Mesenchymal stem cell (in vitro differentiated cells and primary cell): ENCODE data around the gene SRPK2.

Experiments
- DNase-seq: peaks from one replicate; pipeline ENCODE4 v3.0.0-alpha.2; 2013
- H2AFZ ChIP-seq: one replicate; pipeline ENCODE4 v1.6.1; 2013; ENCODE audit warnings: low read depth, mild to moderate bottlenecking, control low read depth, inconsistent platforms, low read length, moderate library complexity
- H2AK5ac ChIP-seq: 2 replicates; pipeline ENCODE4 v1.6.1; 2013; ENCODE audit warnings: low read length, moderate library complexity, mild to moderate bottlenecking, inconsistent platforms; ENCODE audit not compliant: severe bottlenecking
- H2BK120ac ChIP-seq: one replicate; pipeline ENCODE4 v1.6.1; 2013; ENCODE audit warnings: low read depth, mild to moderate bottlenecking, inconsistent platforms, low read length, moderate library complexity
- H2BK12ac ChIP-seq, 2 experiments: one replicate each; pipeline ENCODE4 v1.6.1; 2013; ENCODE audit warnings: inconsistent platforms in 2 of 2, low read length in 2 of 2, mild to moderate bottlenecking in 2 of 2, moderate library complexity in 2 of 2, control low read depth in 1 of 2
- H2BK15ac ChIP-seq: one replicate; pipeline ENCODE4 v1.6.1; 2013; ENCODE audit warnings: mild to moderate bottlenecking, low read depth, inconsistent platforms; ENCODE audit not compliant: poor library complexity, severe bottlenecking
- H2BK5ac ChIP-seq: 2 replicates; pipeline ENCODE4 v1.6.1; 2013; ENCODE audit warnings: low read depth, mild to moderate bottlenecking, low read length, control low read depth, inconsistent platforms; ENCODE audit not compliant: poor library complexity, severe bottlenecking
- H3K14ac ChIP-seq, 2 experiments: one replicate each; pipeline ENCODE4 v1.6.1; 2013; ENCODE audit warnings: inconsistent platforms in 2 of 2, low read length in 2 of 2, control low read depth in 1 of 2, mild to moderate bottlenecking in 1 of 2, moderate library complexity in 1 of 2
- H3K18ac ChIP-seq, 2 experiments: one replicate each; pipeline ENCODE4 v1.6.1; 2013; ENCODE audit warnings: inconsistent platforms in 2 of 2, low read length in 2 of 2, control low read depth in 1 of 2, low read depth in 1 of 2, mild to moderate bottlenecking in 1 of 2
- H3K23ac ChIP-seq, 2 experiments: one replicate each; pipeline ENCODE4 v1.6.1; 2013; ENCODE audit warnings: inconsistent platforms in 2 of 2, low read length in 2 of 2, mild to moderate bottlenecking in 2 of 2, moderate library complexity in 2 of 2, control low read depth in 1 of 2
- H3K27ac ChIP-seq: 2 replicates; pipeline ENCODE4 v1.5.1; 2013; ENCODE audit warnings: mild to moderate bottlenecking, moderate library complexity, low read length, control low read depth, inconsistent platforms; ENCODE audit not compliant: poor library complexity, severe bottlenecking
- H3K27me3 ChIP-seq, 2 experiments: 2 replicates each; pipeline versions ENCODE4 v1.6.1 to v1.7.0; 2013; ENCODE audit warnings: low read length in 2 of 2, mild to moderate bottlenecking in 2 of 2, moderate library complexity in 2 of 2, control low read depth in 1 of 2, inconsistent platforms in 1 of 2; ENCODE audit not compliant: control insufficient read depth in 1 of 2, insufficient read depth in 1 of 2
- H3K36me3 ChIP-seq, 2 experiments: 2 replicates each; pipeline versions ENCODE4 v1.6.1 to v1.7.0; 2013; ENCODE audit warnings: low read length in 2 of 2, control low read depth in 1 of 2, inconsistent platforms in 1 of 2, low read depth in 1 of 2, mild to moderate bottlenecking in 1 of 2; ENCODE audit not compliant: insufficient read depth in 2 of 2, control insufficient read depth in 1 of 2
- H3K4ac ChIP-seq, 2 experiments: one replicate each; pipeline ENCODE4 v1.6.1; 2013; ENCODE audit warnings: inconsistent platforms in 2 of 2, low read length in 2 of 2, mild to moderate bottlenecking in 2 of 2, moderate library complexity in 2 of 2, control low read depth in 1 of 2, low read depth in 1 of 2
- H3K4me1 ChIP-seq: 2 replicates; pipeline ENCODE4 v1.6.1; 2013; ENCODE audit warnings: low read depth, low read length, control low read depth; ENCODE audit not compliant: control insufficient read depth, insufficient read depth
- H3K4me2 ChIP-seq: 2 replicates; pipeline ENCODE4 v1.6.1; 2013; ENCODE audit warnings: low read length, mild to moderate bottlenecking, inconsistent platforms; ENCODE audit not compliant: poor library complexity, severe bottlenecking
- H3K4me3 ChIP-seq, 2 experiments: 2 replicates each; pipeline versions ENCODE4 v1.5.1 to v1.7.0; 2013; ENCODE audit warnings: low read length in 2 of 2, mild to moderate bottlenecking in 2 of 2, control low read depth in 1 of 2, low read depth in 1 of 2; ENCODE audit not compliant: insufficient read depth in 1 of 2
- H3K79me1 ChIP-seq: replicated peaks from 2 replicates; pipeline ENCODE4 v1.6.1; 2013; ENCODE audit warnings: mild to moderate bottlenecking, control low read depth, low read length, inconsistent platforms; ENCODE audit not compliant: poor library complexity, severe bottlenecking
- H3K9ac ChIP-seq: 2 replicates; pipeline ENCODE4 v1.7.0; 2013; ENCODE audit warnings: mild to moderate bottlenecking, low read length, moderate library complexity
- H3K9me3 ChIP-seq: 2 replicates; pipeline ENCODE4 v1.7.0; 2013; ENCODE audit warnings: mild to moderate bottlenecking, low read length; ENCODE audit not compliant: control insufficient read depth
- H4K8ac ChIP-seq: one replicate; pipeline ENCODE4 v1.6.1; 2013; ENCODE audit warnings: inconsistent platforms, mild to moderate bottlenecking, low read length, moderate library complexity
- H4K91ac ChIP-seq: one replicate; pipeline ENCODE4 v1.6.1; 2013; ENCODE audit warnings: mild to moderate bottlenecking, low read length, inconsistent platforms
- WGBS: methylation state at CpG from one replicate; pipeline ENCODE4 v1.1.7; 2013; ENCODE audit warnings: mixed read lengths; 5-methylcytosine and 5-hydroxymethylcytosine counted together

SRPK2 gene

DNA sequence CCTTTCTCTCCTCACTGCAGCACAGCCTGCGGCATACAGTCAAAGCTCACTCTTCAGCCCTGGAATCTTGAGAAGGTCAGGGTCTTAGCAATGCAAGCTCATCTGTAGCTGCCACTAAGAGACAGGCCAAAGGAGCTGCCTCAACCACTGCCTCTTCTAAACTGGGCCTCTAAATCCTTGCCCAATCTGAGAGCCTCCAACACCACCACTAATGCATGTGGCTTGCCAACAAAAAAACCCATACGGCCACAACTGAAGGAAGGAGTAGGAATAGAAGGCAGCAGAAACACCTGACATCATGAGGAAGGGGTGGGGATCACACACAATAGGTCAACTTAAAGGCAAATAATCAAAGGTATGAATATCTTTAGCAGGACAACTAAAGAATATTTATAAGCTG is 183.8 kb downstream of the SRPK2 start:
- no peak for DNase-seq
- WGBS = 100% methylated on average over 1 of the region's 2 CpGs
- Histone ChIP-seq H2BK15ac (no peak overlapping the region), H3K18ac (no peak overlapping the region), H3K4ac (no peak overlapping the region), H2BK12ac (no peak overlapping the region), H2BK120ac (no peak overlapping the region), H3K79me1 (peaks cover 35% of the 10 kb centered on the region), H2BK5ac (no peak overlapping the region), H3K27me3 (no peaks in the 10 kb centered on the region), H2AK5ac (no peak overlapping the region), H3K4me2 (no peak overlapping the region), H3K36me3 (peaks cover 6 to 42% of the 10 kb centered on the region in 2 experiments), H2AFZ (no peak overlapping the region), H4K8ac (no peak overlapping the region), H4K91ac (no peak overlapping the region), H3K9ac (no peak overlapping the region), H3K4me3 (no peak overlapping the region), H3K9me3 (no peaks in the 10 kb centered on the region), H3K14ac (no peak overlapping the region), H3K4me1 (peaks cover 9% of the 10 kb centered on the region), H3K27ac (no peak overlapping the region), H3K23ac (no peak overlapping the region)

DNA sequence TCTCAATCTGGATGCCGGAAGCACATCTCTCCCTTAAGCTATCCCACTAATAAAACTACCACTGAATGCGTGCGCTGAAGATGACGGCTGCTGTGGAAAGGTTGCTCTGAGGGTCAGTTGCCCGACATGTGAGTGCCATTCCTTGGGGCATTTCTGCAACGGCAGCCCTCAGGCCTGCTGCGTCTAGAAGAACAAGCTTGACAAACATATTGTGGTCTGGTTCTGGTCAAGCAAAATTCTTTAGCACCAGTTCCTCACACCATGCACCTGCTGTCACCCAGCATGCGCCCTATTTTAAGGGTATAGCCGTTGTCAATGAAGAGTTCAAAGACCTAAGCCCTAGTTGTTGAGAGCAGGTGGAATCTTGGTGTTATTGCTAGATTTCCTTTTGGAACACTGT is 184.2 kb downstream of the SRPK2 start:
- H2AK5ac ChIP-seq = no peak overlapping the region
- no peak overlapping the region for H3K27ac ChIP-seq
- peaks cover 6 to 42% of the 10 kb centered on the region in 2 experiments for H3K36me3 ChIP-seq
- no peak overlapping the region for H2BK12ac ChIP-seq
- H3K4me3 ChIP-seq = no peak overlapping the region
- H2AFZ ChIP-seq = no peak overlapping the region
- H3K4me1 ChIP-seq = peaks cover 9% of the 10 kb centered on the region
- H3K27me3 ChIP-seq = no peaks in the 10 kb centered on the region
- no peak overlapping the region for H3K4me2 ChIP-seq
- no peak overlapping the region for H4K91ac ChIP-seq
- H3K18ac ChIP-seq = no peak overlapping the region
- H2BK120ac ChIP-seq = no peak overlapping the region
- no peaks in the 10 kb centered on the region for H3K9me3 ChIP-seq
- peaks cover 35% of the 10 kb centered on the region for H3K79me1 ChIP-seq
- H4K8ac ChIP-seq = no peak overlapping the region
- H2BK5ac ChIP-seq = no peak overlapping the region
- H3K9ac ChIP-seq = no peak overlapping the region
- no peak overlapping the region for H3K14ac ChIP-seq
- no peak overlapping the region for H3K23ac ChIP-seq
- no peak for DNase-seq
- H2BK15ac ChIP-seq = no peak overlapping the region
- H3K4ac ChIP-seq = no peak overlapping the region
- 96% methylated on average over 9 of the region's 9 CpGs for WGBS

DNA sequence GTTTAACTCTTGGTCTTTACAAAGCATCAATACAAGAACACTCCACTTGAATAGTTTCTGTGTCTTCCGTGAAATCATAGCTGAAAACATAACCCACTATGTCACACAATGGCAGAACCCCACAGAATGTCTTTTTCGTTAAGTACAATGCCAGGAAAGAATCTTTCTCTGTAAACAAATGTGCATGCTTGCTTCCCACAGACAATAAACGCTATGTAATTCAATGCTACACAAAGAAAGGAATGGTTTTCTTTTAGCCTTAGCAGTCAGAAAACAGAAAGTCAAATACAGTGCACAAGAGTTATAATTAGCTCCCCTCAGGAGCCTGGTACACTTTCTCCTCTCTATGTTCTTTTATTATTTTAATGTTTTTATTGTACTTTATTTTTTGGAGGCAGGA is 186.1 kb downstream of the SRPK2 start:
- no peak overlapping the region for H3K27ac ChIP-seq
- H2BK15ac ChIP-seq = no peak overlapping the region
- no peak overlapping the region for H3K23ac ChIP-seq
- H2BK12ac ChIP-seq = no peak overlapping the region
- peaks cover 30% of the 10 kb centered on the region for H3K79me1 ChIP-seq
- no peak overlapping the region for H2AK5ac ChIP-seq
- no peak overlapping the region for H4K91ac ChIP-seq
- 68% methylated on average over 3 of the region's 3 CpGs for WGBS
- H3K4ac ChIP-seq = no peak overlapping the region
- no peaks in the 10 kb centered on the region for H3K27me3 ChIP-seq
- H2BK5ac ChIP-seq = no peak overlapping the region
- no peak overlapping the region for H3K18ac ChIP-seq
- no peak overlapping the region for H3K9ac ChIP-seq
- H3K9me3 ChIP-seq = no peaks in the 10 kb centered on the region
- DNase-seq = peak; percentile 52
- no peak overlapping the region for H3K4me3 ChIP-seq
- H3K36me3 ChIP-seq = peaks cover 6 to 48% of the 10 kb centered on the region in 2 experiments
- no peak overlapping the region for H2BK120ac ChIP-seq
- H3K4me2 ChIP-seq = no peak overlapping the region
- H4K8ac ChIP-seq = no peak overlapping the region
- no peak overlapping the region for H3K14ac ChIP-seq
- H2AFZ ChIP-seq = no peak overlapping the region
- H3K4me1 ChIP-seq = peaks cover 10% of the 10 kb centered on the region

DNA sequence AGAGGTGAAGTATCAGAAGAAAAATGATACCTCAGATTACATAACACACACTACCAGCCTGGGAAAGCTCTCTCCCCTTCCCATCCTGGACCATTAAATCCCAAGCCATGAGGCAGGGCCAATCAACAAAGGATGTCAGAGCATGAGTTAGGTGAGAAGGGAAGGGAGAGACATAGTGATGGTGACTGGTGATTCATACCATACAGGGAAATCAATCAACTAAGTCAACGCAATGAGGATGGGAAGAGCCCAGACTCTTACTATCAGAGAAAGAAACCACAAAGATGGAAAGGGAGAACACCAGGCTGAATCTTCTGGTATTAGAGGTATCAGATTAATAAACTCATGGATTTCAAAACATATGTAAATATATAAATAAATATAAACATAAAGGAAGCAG is 189.3 kb downstream of the SRPK2 start:
- Histone ChIP-seq H2AFZ (no peak overlapping the region), H4K91ac (no peak overlapping the region), H2BK5ac (no peak overlapping the region), H3K4me2 (no peak overlapping the region), H2BK12ac (peak overlapping the region in 1 of 2 experiments; percentile 18), H3K18ac (no peak overlapping the region), H3K27ac (no peak overlapping the region), H2BK15ac (no peak overlapping the region), H3K27me3 (no peaks in the 10 kb centered on the region), H3K4ac (no peak overlapping the region), H3K4me3 (no peak overlapping the region), H3K4me1 (peaks cover 8% of the 10 kb centered on the region), H3K9ac (no peak overlapping the region), H4K8ac (no peak overlapping the region), H2AK5ac (no peak overlapping the region), H3K36me3 (peaks cover 6 to 44% of the 10 kb centered on the region in 2 experiments), H3K9me3 (no peaks in the 10 kb centered on the region), H2BK120ac (no peak overlapping the region), H3K23ac (no peak overlapping the region), H3K79me1 (peaks cover 27% of the 10 kb centered on the region), H3K14ac (peak overlapping the region in 1 of 2 experiments; percentile 6)
- WGBS = no CpG with 5 or more reads among the region's 1 CpG
- DNase-seq = peak; percentile 32
